ENCODE results near the gene ABHD4. TPM values are rescaled to one million over a fixed set of nuclear protein-coding genes. Genes with fewer than 3 reads are reported as not detected.

ABHD4 gene
- total and polyA plus RNA-seq, 2 donors (not counting 1 experiment from before 2014, with no cell fraction given) = 10.5 to 22.7 TPM

DNA sequence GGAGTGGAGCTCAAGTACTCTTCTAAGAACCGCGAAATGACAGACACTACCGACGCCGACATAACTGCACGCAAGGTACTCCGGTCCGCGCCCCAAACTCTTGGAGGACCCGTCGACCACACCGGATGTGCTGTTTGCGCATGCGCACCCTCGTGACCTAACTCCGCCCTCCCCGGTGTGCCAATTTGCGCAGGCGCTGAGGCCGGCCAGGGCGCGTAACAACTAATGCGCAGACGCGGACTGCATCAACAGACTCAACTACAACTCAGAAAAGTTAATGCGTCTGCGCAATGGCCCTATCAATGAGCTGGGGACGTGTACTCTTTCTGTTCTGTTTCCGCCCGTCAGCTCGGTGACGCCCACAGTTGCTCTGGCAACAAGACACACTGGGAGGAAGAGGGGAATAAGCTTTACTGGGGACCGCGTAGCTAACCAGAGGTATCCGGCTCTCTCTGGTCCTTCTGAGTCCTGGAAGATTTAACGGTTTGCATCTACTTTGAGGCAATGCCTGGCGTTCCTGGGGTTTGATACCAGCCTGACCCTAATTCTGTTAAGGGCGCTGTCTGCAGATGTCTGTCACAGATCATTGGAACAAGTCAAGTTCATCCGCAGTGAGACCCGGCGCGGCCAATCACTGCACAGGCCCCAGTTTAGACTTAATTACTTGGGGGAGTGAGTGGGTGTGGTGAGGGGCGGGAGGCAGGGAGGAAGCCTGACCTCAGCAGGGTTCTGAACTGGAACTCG is 8.8 kb upstream of the ABHD4 start, which contains the start of gene DAD1:
TSS of gene DAD1 (minus strand) at position 129 of the 744 bp plus-strand sequence. CDS start at position 62, 67 bp downstream.
- ChIA-PET POLR2A (interaction anchor here (0.7 to 2.2 kb wide), 6 partner anchors 9 to 966 kb away, joined by 3 to 13 read pairs (median 6); partner anchors contain the start of genes ABHD4, OXA1L and RBM23), CTCF (interaction anchor here (0.8 to 8.0 kb wide), 18 partner anchors 9 to 465 kb away, joined by 3 to 85 read pairs (median 6); partner anchors contain the start of gene ABHD4)
- no peaks in the 10 kb centered on the region for H3K27me3 ChIP-seq (replicated peaks in 1 of 4; ENCODE audit: control extremely low read depth in 1 of 4, control insufficient read depth in 3 of 4, insufficient read depth in 4 of 4, low read length in 3 of 4)
- peak within 1 kb of the TSS; percentile 75 to 84 (median 78) for H3K4me3 ChIP-seq (ENCODE audit: control extremely low read depth in 1 of 5, extremely low read depth in 1 of 5, insufficient read depth in 1 of 5, low read depth in 2 of 5, low read length in 4 of 5)
- peaks cover 53% of the 10 kb centered on the region for H3K4me1 Mint-ChIP-seq
- no peaks in the 10 kb centered on the region for H3K9me3 ChIP-seq (ENCODE audit: control extremely low read depth in 1 of 3, control insufficient read depth in 2 of 3, insufficient read depth in 1 of 3, low read length in 2 of 3)
- H3K4me2 ChIP-seq (replicated peaks; ENCODE audit: low read depth, low read length, poor library complexity, severe bottlenecking) = peak within 1 kb of the TSS; percentile 89
- peaks cover under 1 to 10% of the 10 kb centered on the region in 2 experiments for H3K36me3 ChIP-seq (replicated peaks in 1 of 2; ENCODE audit: control extremely low read depth in 1 of 2, control insufficient read depth in 1 of 2, extremely low read depth in 1 of 2, insufficient read depth in 2 of 2, low read length in 1 of 2)
- H3K4me1 ChIP-seq (ENCODE audit: control insufficient read depth in 2 of 2, insufficient read depth in 2 of 2, low read length in 2 of 2) = peaks cover 30% of the 10 kb centered on the region in 2 donors
- H3K27ac ChIP-seq (ENCODE audit: low read length in 2 of 2) = peak within 1 kb of the TSS; percentile 97
- DNase-seq (peak; percentile 100), ATAC-seq (ENCODE audit: low read depth) (peak; percentile 89)
- H3K4me3 Mint-ChIP-seq = peak within 1 kb of the TSS; percentile 99
- peaks cover 44% of the 10 kb centered on the region for H3K79me2 ChIP-seq (ENCODE audit: control insufficient read depth, insufficient read depth, low read length)
- peak within 1 kb of the TSS; percentile 96 for H3K27ac Mint-ChIP-seq
- peak within 1 kb of the TSS; percentile 79 for H2AFZ ChIP-seq (ENCODE audit: insufficient read depth, low read depth, low read length, poor library complexity, severe bottlenecking)
- intact Hi-C loops (cut with micrococcal nuclease) = loop anchor here (1.0 kb wide), 12 partner anchors 9 to 697 kb away; partner anchors contain the start of genes ABHD4, HOMEZ, LRP10 and MRPL52
- TF ChIP-seq, protein P1, sequence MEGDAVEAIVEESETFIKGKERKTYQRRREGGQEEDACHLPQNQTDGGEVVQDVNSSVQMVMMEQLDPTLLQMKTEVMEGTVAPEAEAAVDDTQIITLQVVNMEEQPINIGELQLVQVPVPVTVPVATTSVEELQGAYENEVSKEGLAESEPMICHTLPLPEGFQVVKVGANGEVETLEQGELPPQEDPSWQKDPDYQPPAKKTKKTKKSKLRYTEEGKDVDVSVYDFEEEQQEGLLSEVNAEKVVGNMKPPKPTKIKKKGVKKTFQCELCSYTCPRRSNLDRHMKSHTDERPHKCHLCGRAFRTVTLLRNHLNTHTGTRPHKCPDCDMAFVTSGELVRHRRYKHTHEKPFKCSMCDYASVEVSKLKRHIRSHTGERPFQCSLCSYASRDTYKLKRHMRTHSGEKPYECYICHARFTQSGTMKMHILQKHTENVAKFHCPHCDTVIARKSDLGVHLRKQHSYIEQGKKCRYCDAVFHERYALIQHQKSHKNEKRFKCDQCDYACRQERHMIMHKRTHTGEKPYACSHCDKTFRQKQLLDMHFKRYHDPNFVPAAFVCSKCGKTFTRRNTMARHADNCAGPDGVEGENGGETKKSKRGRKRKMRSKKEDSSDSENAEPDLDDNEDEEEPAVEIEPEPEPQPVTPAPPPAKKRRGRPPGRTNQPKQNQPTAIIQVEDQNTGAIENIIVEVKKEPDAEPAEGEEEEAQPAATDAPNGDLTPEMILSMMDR (IDR thresholded peaks at IDR 0.05) = no peak
- TF ChIP-seq EZH2 (IDR thresholded peaks at IDR 0.05; ENCODE audit: borderline replicate concordance, insufficient read depth, low read depth, low read length, poor library complexity, severe bottlenecking) = no peak
- peaks cover 2% of the 10 kb centered on the region for H3K27me3 Mint-ChIP-seq
- H3K9ac ChIP-seq (ENCODE audit: low read length) = peak within 1 kb of the TSS; percentile 84
- H4K20me1 ChIP-seq (ENCODE audit: control insufficient read depth, insufficient read depth, low read length, poor library complexity, severe bottlenecking) = no peaks in the 10 kb centered on the region
- no peaks in the 10 kb centered on the region for H3K9me3 Mint-ChIP-seq (ENCODE audit: insufficient read depth)
- WGBS (ENCODE audit: insufficient coverage) = under 1% methylated on average over 41 of the region's 44 CpGs

DNA sequence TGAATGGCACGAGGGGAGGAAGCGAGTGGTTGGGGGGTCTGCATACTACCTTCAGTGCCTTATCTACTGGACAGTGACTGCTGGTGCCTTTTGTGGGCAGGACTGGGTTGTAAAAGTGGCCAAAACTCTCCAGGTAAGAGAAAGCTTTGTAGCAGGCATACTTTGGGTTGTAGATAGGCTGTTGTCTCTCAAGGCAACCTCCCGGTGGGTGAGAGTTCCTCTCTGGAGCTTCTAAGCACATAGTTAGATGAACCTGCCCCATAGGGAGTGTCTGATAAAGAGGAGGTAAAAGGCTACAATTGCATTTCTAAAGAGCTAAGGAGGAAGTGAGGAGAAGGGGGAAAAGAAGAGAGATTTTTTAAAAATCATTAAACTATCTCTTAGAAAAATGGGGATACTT is 4.9 kb upstream of the ABHD4 start:
- no peak overlapping the region for H3K4me3 Mint-ChIP-seq
- Histone ChIP-seq H3K9ac (ENCODE audit: low read length) (no peak overlapping the region), H3K4me1 (ENCODE audit: control insufficient read depth in 2 of 2, insufficient read depth in 2 of 2, low read length in 2 of 2) (peaks cover 15 to 20% of the 10 kb centered on the region in 2 donors), H3K4me2 (replicated peaks; ENCODE audit: low read depth, low read length, poor library complexity, severe bottlenecking) (no peak overlapping the region), H3K4me3 (ENCODE audit: control extremely low read depth in 1 of 5, extremely low read depth in 1 of 5, insufficient read depth in 1 of 5, low read depth in 2 of 5, low read length in 4 of 5) (no peak overlapping the region), H3K36me3 (replicated peaks in 1 of 2; ENCODE audit: control extremely low read depth in 1 of 2, control insufficient read depth in 1 of 2, extremely low read depth in 1 of 2, insufficient read depth in 2 of 2, low read length in 1 of 2) (no peaks in the 10 kb centered on the region), H3K79me2 (ENCODE audit: control insufficient read depth, insufficient read depth, low read length) (peaks cover 5% of the 10 kb centered on the region), H3K27me3 (replicated peaks in 1 of 4; ENCODE audit: control extremely low read depth in 1 of 4, control insufficient read depth in 3 of 4, insufficient read depth in 4 of 4, low read length in 3 of 4) (no peaks in the 10 kb centered on the region), H3K27ac (ENCODE audit: low read length in 2 of 2) (no peak overlapping the region), H3K9me3 (ENCODE audit: control extremely low read depth in 1 of 3, control insufficient read depth in 2 of 3, insufficient read depth in 1 of 3, low read length in 2 of 3) (no peaks in the 10 kb centered on the region), H2AFZ (ENCODE audit: insufficient read depth, low read depth, low read length, poor library complexity, severe bottlenecking) (no peak overlapping the region), H4K20me1 (ENCODE audit: control insufficient read depth, insufficient read depth, low read length, poor library complexity, severe bottlenecking) (no peaks in the 10 kb centered on the region)
- TF ChIP-seq EZH2 (IDR thresholded peaks at IDR 0.05; ENCODE audit: borderline replicate concordance, insufficient read depth, low read depth, low read length, poor library complexity, severe bottlenecking) = no peak
- TF ChIP-seq, protein P1 (IDR thresholded peaks at IDR 0.05) = no peak
- no peak for DNase-seq
- H3K4me1 Mint-ChIP-seq = peaks cover 27% of the 10 kb centered on the region
- H3K27ac Mint-ChIP-seq = no peak overlapping the region
- ChIA-PET POLR2A (no interaction called here), CTCF (interaction anchor here (0.8 to 4.1 kb wide), 3 partner anchors 8 to 272 kb away, joined by 3 to 26 read pairs (median 3); no protein-coding TSS in a partner anchor)
- WGBS (ENCODE audit: insufficient coverage) = 43% methylated on average over 1 of the region's 3 CpGs
- ATAC-seq (ENCODE audit: low read depth) = no peak
- H3K9me3 Mint-ChIP-seq (ENCODE audit: insufficient read depth) = no peaks in the 10 kb centered on the region
- H3K27me3 Mint-ChIP-seq = peaks cover 3% of the 10 kb centered on the region
- intact Hi-C loops (cut with micrococcal nuclease) = no loop called here

Measured in B cell (primary cell).